ENCODE results near the gene DENND1A.

- TF ChIP-seq ARNT (IDR thresholded peaks at IDR 0.05) (no peak), FOXM1 (IDR thresholded peaks at IDR 0.05; ENCODE audit: borderline replicate concordance) (no peak), SUZ12 (IDR thresholded peaks at IDR 0.05) (no peak), LEF1 (IDR thresholded peaks at IDR 0.05; ENCODE audit: borderline replicate concordance) (no peak), TARDBP (IDR thresholded peaks at IDR 0.05) (no peak), FOXK2 (IDR thresholded peaks at IDR 0.05) (no peak), BHLHE40 (IDR thresholded peaks at IDR 0.05; ENCODE audit: borderline replicate concordance) (no peak), FOXA1 (IDR thresholded peaks at IDR 0.05) (no peak), SP1 (IDR thresholded peaks at IDR 0.05) (no peak), PKNOX1 (IDR thresholded peaks at IDR 0.05) (no peak), ELF4 (IDR thresholded peaks at IDR 0.05) (no peak), CTBP1 (IDR thresholded peaks at IDR 0.05; ENCODE audit: borderline replicate concordance) (no peak)
Measured at GRCh38 chr9:123606141-123606540, 323.8 kb downstream of the DENND1A start.

Measured in HEK293T (cell line).